ENCODE results near the gene PINLYP. TPM values are rescaled to one million over a fixed set of nuclear protein-coding genes. Genes with fewer than 3 reads are reported as not detected.

The PINLYP gene
- total and polyA plus RNA-seq, 9 of the 15 experiments (the other 6 are each of a cell fraction or from before 2014, with no cell fraction given), result 1.00 to 6.7 (median 2.2) TPM

- TF ChIP-seq ESRRB (CRISPR knock-in tag; IDR thresholded peaks at IDR 0.05; ENCODE audit: borderline replicate concordance) (no peak), FOXJ3 (CRISPR knock-in tag; IDR thresholded peaks at IDR 0.05) (no peak), ZNF354B (CRISPR knock-in tag; IDR thresholded peaks at IDR 0.05) (no peak), NR1H2 (CRISPR knock-in tag; IDR thresholded peaks at IDR 0.05) (no peak), FOXJ2 (tag; IDR thresholded peaks at IDR 0.05) (0 out of 2 replicates have a peak, but pooled peaks have one; percentile 68), TCF3 (CRISPR knock-in tag; IDR thresholded peaks at IDR 0.05) (peak; percentile 37), BCL6 (CRISPR knock-in tag; IDR thresholded peaks at IDR 0.05) (no peak), CHD7 (IDR thresholded peaks at IDR 0.05; ENCODE audit: low read depth, low read length) (no peak), ADNP (tag; IDR thresholded peaks at IDR 0.05) (no peak), ZNF561 (CRISPR knock-in tag; conservative IDR thresholded peaks at IDR 0.05) (0 out of 2 replicates have a peak, but pooled peaks have one; percentile 19), GABPB2 (CRISPR knock-in tag; conservative IDR thresholded peaks at IDR 0.05) (no peak), NR2F6 (CRISPR knock-in tag; IDR thresholded peaks at IDR 0.05) (peak; percentile 87; the same call in 1 of the 2 replicates)
Measured at GRCh38 chr19:43595999-43596841, 20.6 kb downstream of the PINLYP start, which contains the start of the genes IRGQ and ZNF576 (continued).

Data from K562 (cell line).